GM23248 (cell line): ENCODE results near the gene NHSL2. TPM values are rescaled to one million over a fixed set of nuclear protein-coding genes. Genes with fewer than 3 reads are reported as not detected.
A peak's percentile ranks its signal among the peaks of the same experiment; 100 is the strongest.

Source experiments
- DNase-seq: peaks from one replicate; pipeline ENCODE4 v3.0.0-alpha.2; 2015
- H2AFZ ChIP-seq: fragments of 200-600 bp; sonication (generic); 2 replicates; pipeline ENCODE4 v1.6.1; 2016; ENCODE audit warnings: antibody characterized with exemption
- H3F3A ChIP-seq: fragments of 200-600 bp; sonication (generic); 2 replicates; pipeline ENCODE4 v1.6.1; 2016; ENCODE audit warnings: mild to moderate bottlenecking, antibody characterized with exemption, mixed run types; ENCODE audit not compliant: insufficient read depth
- H3K27ac ChIP-seq: fragments of 200-600 bp; sonication (generic); 2 replicates; pipeline ENCODE4 v1.5.1; 2016; ENCODE audit warnings: mild to moderate bottlenecking
- H3K27me3 ChIP-seq: fragments of 200-600 bp; sonication (generic); replicated peaks from 2 replicates; pipeline ENCODE4 v1.6.1; 2016; ENCODE audit warnings: mild to moderate bottlenecking; ENCODE audit not compliant: insufficient read depth
- H3K36me3 ChIP-seq: fragments of 200-600 bp; sonication (generic); 2 replicates; pipeline ENCODE4 v1.6.1; 2016; ENCODE audit warnings: low read depth, mild to moderate bottlenecking
- H3K4me1 ChIP-seq: fragments of 200-600 bp; sonication (generic); 2 replicates; pipeline ENCODE4 v1.6.1; 2016; ENCODE audit warnings: mild to moderate bottlenecking; ENCODE audit not compliant: insufficient read depth
- H3K4me2 ChIP-seq: fragments of 200-600 bp; sonication (generic); one replicate; pipeline ENCODE4 v1.6.1; 2016; ENCODE audit warnings: mild to moderate bottlenecking; ENCODE audit not compliant: unreplicated experiment
- H3K4me3 ChIP-seq: fragments of 200-600 bp; sonication (generic); 2 replicates; pipeline ENCODE4 v1.5.1; 2016; ENCODE audit warnings: mild to moderate bottlenecking
- H3K79me2 ChIP-seq: fragments of 200-600 bp; sonication (generic); 2 replicates; pipeline ENCODE4 v1.6.1; 2016; ENCODE audit warnings: mild to moderate bottlenecking; ENCODE audit not compliant: insufficient read depth
- H3K9ac ChIP-seq: fragments of 200-600 bp; sonication (generic); 2 replicates; pipeline ENCODE4 v1.6.1; 2016; ENCODE audit warnings: mild to moderate bottlenecking
- H3K9me2 ChIP-seq: fragments of 200-600 bp; sonication (generic); 2 replicates; pipeline ENCODE4 v1.6.1; 2016; ENCODE audit warnings: mixed run types, mild to moderate bottlenecking, moderate library complexity; ENCODE audit not compliant: insufficient read depth
- H3K9me3 ChIP-seq: fragments of 200-600 bp; sonication (generic); one replicate; pipeline ENCODE4 v1.6.1; 2017; ENCODE audit warnings: low read depth
- H4K20me1 ChIP-seq: fragments of 200-600 bp; sonication (generic); 2 replicates; pipeline ENCODE4 v1.6.0; 2016; ENCODE audit not compliant: insufficient read depth
- EZH2 ChIP-seq: fragments of 200-600 bp; sonication (generic); IDR thresholded peaks from 2 replicates; pipeline ENCODE4 v1.6.1; 2018; ENCODE audit warnings: antibody characterized with exemption, mild to moderate bottlenecking; ENCODE audit not compliant: insufficient read depth, poor library complexity, severe bottlenecking
- EZH2phosphoT487 ChIP-seq: fragments of 200-600 bp; sonication (generic); IDR thresholded peaks from 2 replicates; pipeline ENCODE4 v1.6.1; 2018; ENCODE audit warnings: antibody characterized with exemption, moderate library complexity, mild to moderate bottlenecking, low read depth; ENCODE audit not compliant: insufficient read depth
- WGBS, 2 experiments: methylation state at CpG; one replicate each; pipeline ENCODE4 v1.1.6; 2015 to 2017; ENCODE audit warnings: low lambda C conversion rate in 2 of 2, low coverage in 1 of 2; ENCODE audit errors: missing lambda C conversion rate in 2 of 2; 5-methylcytosine and 5-hydroxymethylcytosine counted together
- in situ Hi-C: fragments of 300-500 bp; cut with MboI; formaldehyde crosslinking; loops from 2 replicates; pipeline ENCODE4 v1.15.0; 2020
- polyA plus RNA-seq: library from polyadenylated mRNA; unstranded; fragments of >200 nt; fragmentation: Nextera tagmentation; extraction: Ambion mirVana; gene quantifications from 2 replicates; pipeline ENCODE4 v1.2.1, GENCODE V29; 2016
- total RNA-seq: library from RNA; depleted of rRNA; stranded (reverse); fragments of >200 nt; shearing (Covaris generic); gene quantifications from 2 replicates; pipeline ENCODE4 v1.2.3, GENCODE V29; 2014

NHSL2 gene
- total and polyA plus RNA-seq, 2 experiments from 2014 or later = 3.2 to 6.5 TPM

DNA sequence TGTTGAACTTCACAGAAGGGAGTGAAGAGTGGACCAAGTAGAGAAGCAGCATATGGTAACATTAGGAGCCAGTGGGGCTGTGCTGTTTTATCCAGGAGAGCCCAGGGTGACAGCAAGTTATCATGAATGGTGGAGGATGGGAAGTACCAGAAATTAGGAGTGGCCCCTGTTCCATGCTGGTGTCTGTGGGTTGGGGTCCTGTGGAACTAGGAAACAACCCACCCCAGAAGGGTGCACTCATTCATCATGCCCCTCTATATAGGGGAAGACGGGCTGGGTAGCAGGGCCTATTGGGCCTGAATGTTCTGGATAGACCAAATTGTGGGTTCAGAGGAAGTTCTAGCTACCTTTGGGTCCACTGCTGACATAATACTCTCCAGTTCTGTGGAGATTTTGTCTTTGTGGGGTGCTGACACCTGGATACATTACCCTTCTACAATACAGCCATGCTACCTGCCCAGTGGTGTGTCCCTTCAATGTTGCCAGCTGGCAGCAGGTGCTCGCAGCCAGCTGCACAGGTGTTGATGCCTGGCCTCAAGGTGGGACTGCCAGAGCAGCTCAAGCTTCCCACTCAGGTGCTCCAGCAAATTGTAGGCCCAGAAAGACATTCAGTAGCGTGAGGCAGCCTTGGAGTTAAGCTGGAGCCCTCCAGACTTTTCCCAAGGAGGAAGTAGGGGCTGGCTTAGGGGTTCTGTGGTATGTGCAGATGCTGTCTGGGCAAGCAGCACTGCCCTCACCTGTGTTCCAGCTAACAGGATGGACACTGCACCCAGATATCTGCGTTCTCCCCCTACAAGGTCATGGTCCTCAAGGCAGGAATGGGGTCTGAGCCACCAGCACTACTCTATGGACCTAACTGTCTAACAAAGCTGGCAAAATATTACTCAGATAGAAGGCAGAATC is 106.5 kb downstream of the NHSL2 start:
- no peak for DNase-seq
- Histone ChIP-seq H4K20me1 (no peaks in the 10 kb centered on the region), H3K4me2 (no peak overlapping the region), H3K27ac (no peak overlapping the region), H3K79me2 (no peaks in the 10 kb centered on the region), H3K9ac (no peak overlapping the region), H3K9me2 (no peaks in the 10 kb centered on the region), H2AFZ (no peak overlapping the region), H3K4me1 (0 out of 2 replicates have a peak, but pooled peaks cover 5% of the 10 kb centered on the region), H3K9me3 (no peaks in the 10 kb centered on the region), H3K27me3 (no peaks in the 10 kb centered on the region), H3F3A (no peaks in the 10 kb centered on the region), H3K4me3 (no peak overlapping the region), H3K36me3 (no peaks in the 10 kb centered on the region)
- WGBS, 2 experiments = 97 to 100% methylated on average over 4 of the region's 4 CpGs
- in situ Hi-C loops = loop anchor here (25.0 kb wide), 1 partner anchor 520 kb away; no protein-coding TSS in a partner anchor
- TF ChIP-seq EZH2phosphoT487 (no peak), EZH2 (no peak)

- no peaks in the 10 kb centered on the region for H3K79me2 ChIP-seq
- no peaks in the 10 kb centered on the region for H3K27me3 ChIP-seq
- in situ Hi-C loops = loop anchor here (25.0 kb wide), 1 partner anchor 519 kb away; no protein-coding TSS in a partner anchor
- no peaks in the 10 kb centered on the region for H3F3A ChIP-seq
- WGBS, 2 experiments = 5 to 13% methylated on average over 30 of the region's 70 CpGs
- H3K27ac ChIP-seq = no peak overlapping the region
- H3K4me3 ChIP-seq = peak overlapping the region; percentile 56
- no peaks in the 10 kb centered on the region for H3K36me3 ChIP-seq
- peak; percentile 93 for DNase-seq
- H3K9me3 ChIP-seq = no peaks in the 10 kb centered on the region
- 0 out of 2 replicates have a peak, but pooled peaks cover 5% of the 10 kb centered on the region for H3K4me1 ChIP-seq
- H3K9ac ChIP-seq = peak overlapping the region; percentile 64
- H3K4me2 ChIP-seq = peak overlapping the region; percentile 68
- H2AFZ ChIP-seq = peak overlapping the region; percentile 63
- TF ChIP-seq EZH2phosphoT487 = no peak
- TF ChIP-seq EZH2 = no peak
- no peaks in the 10 kb centered on the region for H3K9me2 ChIP-seq
- no peaks in the 10 kb centered on the region for H4K20me1 ChIP-seq
These were observed 107.8 kb downstream of the NHSL2 start for GRCh38 chrX:72018277-72019112.

GRCh38 chrX:72019487-72019886 is 108.8 kb downstream of the NHSL2 start:
- H3K79me2 ChIP-seq = no peaks in the 10 kb centered on the region
- DNase-seq = no peak
- in situ Hi-C loops = loop anchor here (25.0 kb wide), 1 partner anchor 518 kb away; no protein-coding TSS in a partner anchor
- no peaks in the 10 kb centered on the region for H3K27me3 ChIP-seq
- 40 to 48% methylated on average over 3 of the region's 3 CpGs for WGBS, 2 experiments
- H2AFZ ChIP-seq = no peak overlapping the region
- no peaks in the 10 kb centered on the region for H4K20me1 ChIP-seq
- H3K9ac ChIP-seq = no peak overlapping the region
- no peak overlapping the region for H3K27ac ChIP-seq
- H3K4me3 ChIP-seq = no peak overlapping the region
- no peaks in the 10 kb centered on the region for H3K9me3 ChIP-seq
- no peaks in the 10 kb centered on the region for H3K36me3 ChIP-seq
- H3K4me1 ChIP-seq = 0 out of 2 replicates have a peak, but pooled peaks cover 5% of the 10 kb centered on the region
- H3K9me2 ChIP-seq = no peaks in the 10 kb centered on the region
- H3K4me2 ChIP-seq = no peak overlapping the region
- H3F3A ChIP-seq = no peaks in the 10 kb centered on the region
- TF ChIP-seq EZH2phosphoT487 (no peak), EZH2 (no peak)

DNA sequence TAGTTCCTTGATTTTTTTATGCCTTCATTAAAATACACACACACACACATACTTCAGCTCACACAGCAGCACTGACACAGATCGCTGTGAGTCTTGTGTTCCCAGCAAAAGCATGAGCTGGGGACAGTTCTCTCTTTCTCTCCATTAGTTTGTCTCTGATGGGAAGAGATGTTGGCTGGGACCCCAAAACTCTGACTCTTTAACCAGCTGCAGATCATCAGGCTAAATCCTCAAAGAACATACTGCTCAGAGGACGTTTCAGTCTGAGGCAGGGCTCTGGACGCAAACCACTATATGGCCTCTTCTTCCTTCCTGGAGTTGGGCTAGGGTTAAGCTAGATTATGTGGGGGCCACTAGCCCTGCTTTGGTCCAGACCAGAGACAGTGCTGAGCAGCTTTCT is 109.6 kb downstream of the NHSL2 start:
- Histone ChIP-seq H3K9ac (no peak overlapping the region), H3K4me1 (0 out of 2 replicates have a peak, but pooled peaks cover 5% of the 10 kb centered on the region), H4K20me1 (no peaks in the 10 kb centered on the region), H3K27me3 (no peaks in the 10 kb centered on the region), H3K9me3 (no peaks in the 10 kb centered on the region), H3K79me2 (no peaks in the 10 kb centered on the region), H3F3A (no peaks in the 10 kb centered on the region), H3K4me2 (no peak overlapping the region), H3K27ac (no peak overlapping the region), H3K36me3 (no peaks in the 10 kb centered on the region), H3K9me2 (no peaks in the 10 kb centered on the region), H3K4me3 (no peak overlapping the region), H2AFZ (no peak overlapping the region)
- in situ Hi-C loops = loop anchor here (25.0 kb wide), 1 partner anchor 517 kb away; no protein-coding TSS in a partner anchor
- no peak for TF ChIP-seq EZH2
- TF ChIP-seq EZH2phosphoT487 = no peak
- WGBS, 2 experiments = 74 to 80% methylated on average over 3 of the region's 3 CpGs
- no peak for DNase-seq
